ENCODE measurements around the gene ZNF155.
A peak's percentile ranks its signal among the peaks of the same experiment; 100 is the strongest.
"Not testable (repeated sequence)": the region's sequence is repeated elsewhere in the genome, so short reads cannot be mapped to it uniquely, and the experiment has no call there.

ZNF155 gene

DNA sequence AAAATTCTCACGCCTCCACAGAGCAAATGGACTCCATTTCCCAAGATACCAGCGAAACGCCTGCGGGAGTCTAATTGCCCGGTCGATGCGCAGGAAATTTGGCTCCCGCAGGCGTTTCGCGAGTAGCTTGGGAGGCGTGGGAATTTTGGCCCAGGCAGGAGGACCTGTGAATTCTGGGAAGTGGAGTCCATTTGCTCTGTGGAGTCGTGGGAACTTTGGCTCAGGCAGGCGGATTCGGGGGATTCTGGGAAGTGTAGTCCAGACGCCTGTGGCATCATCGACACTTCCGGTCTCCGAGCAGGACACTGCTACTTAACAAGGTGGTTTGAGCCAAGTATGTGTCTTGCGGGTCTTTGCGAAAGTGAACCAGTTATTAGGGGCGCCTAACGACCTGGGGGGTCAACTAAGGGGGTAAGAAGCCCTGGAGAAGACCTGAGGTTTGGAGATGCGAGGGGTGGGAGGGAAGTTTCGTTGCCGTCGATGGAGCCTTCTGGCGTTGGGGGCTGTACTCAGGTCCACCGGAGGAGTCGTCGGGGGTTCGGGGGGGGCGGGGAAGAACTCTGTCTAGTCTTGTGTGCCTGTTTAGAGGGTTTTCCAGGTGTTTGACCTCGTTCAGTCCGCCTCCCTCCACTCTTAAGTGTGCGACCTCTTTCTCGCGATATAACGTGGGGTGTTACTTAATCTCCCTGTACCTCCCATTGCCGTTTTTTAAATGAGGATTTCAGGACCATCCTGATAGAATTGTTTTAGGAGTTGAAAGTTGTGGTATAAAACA is at the start of gene ZNF155:
Gene ZNF155, plus strand, starts transcription at position 277 of the 775 bp plus-strand sequence. CDS start 4,356 bp downstream, outside the sequence.
- DNase-seq (ENCODE audit: low read depth in 2 of 2): peak; percentile 34 to 36

DNA sequence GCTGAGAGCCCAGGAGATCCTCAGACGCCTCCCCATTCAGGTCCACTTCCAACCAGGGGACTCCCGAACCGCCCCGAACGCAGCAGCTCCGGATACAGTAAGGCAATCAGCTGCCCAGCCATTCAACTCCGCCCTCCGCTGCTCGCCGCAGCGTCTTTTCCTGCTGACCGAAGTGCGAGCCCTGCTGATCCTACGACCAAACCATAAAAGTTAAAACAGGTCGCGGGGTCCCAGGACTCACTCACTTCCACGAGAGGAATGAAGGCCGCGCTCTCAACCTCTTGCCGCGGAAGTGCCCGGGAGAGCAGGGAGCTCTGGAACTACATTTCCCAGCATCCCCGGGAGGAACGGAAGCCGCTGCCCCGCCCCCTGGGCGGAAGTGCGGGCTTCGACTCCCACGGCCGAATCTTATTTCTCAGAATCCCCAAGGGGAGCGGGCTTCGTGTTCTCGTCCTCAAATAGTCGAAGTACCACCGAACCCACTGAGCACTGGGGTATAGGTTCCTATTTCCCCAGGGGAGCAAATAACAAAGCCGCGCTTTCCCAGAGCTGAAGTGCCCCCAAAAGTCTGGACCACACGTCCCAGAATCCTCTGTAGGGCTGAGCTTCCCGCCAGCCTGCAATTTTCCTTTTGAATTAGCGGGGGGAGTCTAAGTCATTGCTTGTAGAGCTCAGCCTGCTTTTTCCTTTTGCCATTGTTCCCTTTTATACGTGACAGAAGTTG is 48.8 kb upstream of the ZNF155 start, which contains the start of gene ZNF45:
Gene ZNF45, minus strand, starts transcription at position 298 of the 724 bp plus-strand sequence. CDS start 13,097 bp downstream, outside the sequence.
- DNase-seq (ENCODE audit: low read depth in 2 of 2): peak; percentile 64 to 70

DNA sequence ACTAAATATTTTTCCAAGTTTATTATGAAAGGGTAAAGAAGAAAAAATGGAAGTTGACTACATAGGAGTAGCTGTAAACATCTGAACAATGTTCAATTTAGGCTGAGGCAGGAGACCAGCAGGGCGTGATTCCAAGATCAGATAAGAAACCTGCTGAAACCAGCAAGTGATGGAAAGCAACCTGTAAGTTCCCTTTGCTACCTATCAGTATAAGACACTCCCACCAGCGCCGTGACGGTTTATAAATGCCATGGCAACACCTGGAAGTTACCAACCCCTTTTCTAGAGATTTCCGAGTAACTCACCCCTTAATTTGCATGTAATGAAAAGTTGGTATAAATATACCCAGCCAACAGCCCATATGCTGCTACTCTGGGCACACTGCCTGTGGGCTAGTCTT is 47.8 kb upstream of the ZNF155 start:
- DNase-seq (ENCODE audit: low read depth in 2 of 2): no peak

DNA sequence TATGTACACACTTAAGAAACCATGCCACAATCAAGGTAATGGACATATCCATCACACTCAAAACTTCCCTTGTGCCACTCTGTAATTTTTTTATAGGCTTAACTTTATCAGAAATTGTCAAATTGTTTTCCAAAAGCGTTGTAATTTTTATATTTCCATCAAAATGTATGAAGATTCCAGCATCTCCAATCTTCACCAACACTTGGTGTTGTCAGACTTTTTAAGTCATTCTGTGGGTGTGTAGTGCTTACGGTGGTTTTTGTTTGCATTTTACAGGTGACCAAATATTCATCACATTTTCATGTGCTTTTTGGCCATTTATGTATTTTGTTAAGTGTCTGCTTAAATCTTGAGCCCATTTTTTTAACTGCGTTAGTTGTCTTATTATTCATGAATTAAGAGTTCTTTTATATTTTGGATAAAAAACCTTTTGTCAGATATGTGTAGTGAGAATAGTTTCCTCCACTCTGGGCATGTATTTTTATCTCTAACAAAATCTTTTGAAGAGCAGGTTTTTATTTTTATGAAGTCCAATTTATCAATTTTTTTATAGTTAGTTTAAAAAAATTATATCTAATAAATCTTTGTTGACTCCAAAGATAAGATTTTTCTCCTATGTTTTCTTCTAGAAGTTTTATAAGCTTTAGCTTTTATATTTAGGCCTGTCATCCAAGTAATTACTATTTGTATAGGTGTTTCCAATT is 44.3 kb upstream of the ZNF155 start:
- no peak for DNase-seq (ENCODE audit: low read depth in 2 of 2)

DNA sequence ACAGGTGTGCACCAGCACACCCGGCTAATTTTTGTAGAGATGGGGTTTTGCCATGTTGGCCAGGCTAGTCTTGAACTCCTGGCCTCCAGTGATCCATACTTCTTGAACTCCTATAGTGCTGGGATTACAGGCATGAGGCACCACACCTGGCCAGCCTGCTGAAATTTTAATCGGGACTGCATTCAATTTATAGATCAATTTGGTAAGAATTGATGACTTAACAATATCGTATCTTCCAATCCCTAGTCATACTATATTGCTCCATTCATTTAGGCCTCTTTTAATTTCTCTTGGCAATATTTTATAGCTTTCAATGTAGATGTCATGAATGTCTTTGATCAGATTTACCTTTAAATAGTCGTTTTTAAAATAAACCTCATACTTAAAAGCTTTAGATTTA is 43.3 kb upstream of the ZNF155 start:
- DNase-seq (ENCODE audit: low read depth in 2 of 2): no peak

DNA sequence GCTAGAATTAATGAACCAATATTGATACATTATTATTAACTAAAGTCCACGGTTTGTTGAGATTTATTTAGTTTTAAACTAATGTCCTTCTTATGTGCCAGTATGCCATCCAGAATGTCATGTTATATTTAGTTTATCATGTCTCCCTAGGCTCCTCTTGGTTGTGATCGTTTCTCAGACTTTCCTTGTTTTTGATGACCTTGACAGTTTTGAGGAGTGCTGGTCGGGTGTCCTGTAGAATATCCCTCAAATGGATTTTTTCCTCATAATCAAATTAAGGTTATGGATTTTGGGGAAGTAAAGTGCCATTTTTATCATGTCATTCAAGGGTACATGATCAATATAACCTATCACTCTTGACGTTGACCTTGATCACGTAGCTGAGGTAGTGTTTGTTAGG is 42.8 kb upstream of the ZNF155 start:
- no peak for DNase-seq (ENCODE audit: low read depth in 2 of 2)

DNA sequence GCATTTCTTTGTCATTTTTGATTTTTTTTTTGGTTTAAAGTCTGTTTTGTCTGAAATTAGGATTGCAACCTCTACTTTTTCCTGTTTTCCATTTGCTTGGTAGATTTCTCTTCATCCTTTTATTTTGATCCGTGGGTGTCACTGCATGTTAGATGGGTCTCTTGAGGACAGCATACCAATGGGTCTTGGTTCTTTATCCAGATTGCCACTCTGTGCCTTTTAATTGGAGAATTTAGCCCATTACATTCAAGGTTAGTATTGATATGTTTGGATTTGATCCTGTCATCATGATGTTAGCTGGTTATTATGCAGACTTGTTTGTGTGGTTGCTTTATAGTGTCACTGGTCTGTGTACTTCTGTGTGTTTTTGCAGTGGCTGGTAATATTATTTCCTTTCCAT is 36.6 kb upstream of the ZNF155 start:
- not testable (repeated sequence) for DNase-seq (ENCODE audit: low read depth in 2 of 2)

DNA sequence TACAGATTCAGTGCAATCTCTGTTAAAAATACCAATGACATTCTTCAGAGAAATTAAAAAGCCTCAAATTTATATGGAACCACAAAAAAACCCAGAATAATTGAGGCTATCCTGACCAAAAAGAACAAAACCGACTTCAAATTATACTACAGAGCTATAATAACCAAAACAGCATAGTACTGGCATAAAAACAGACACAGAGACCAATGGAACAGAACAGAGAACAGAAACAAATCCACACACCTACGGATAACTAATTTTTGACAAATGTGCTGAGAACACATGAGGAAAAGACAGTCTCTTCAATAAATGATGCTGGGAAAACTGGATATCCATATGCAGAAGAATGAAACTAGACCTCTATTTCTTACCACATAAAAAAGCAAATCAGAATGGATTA is 34.2 kb upstream of the ZNF155 start:
- DNase-seq (ENCODE audit: low read depth in 2 of 2): not testable (repeated sequence)

DNA sequence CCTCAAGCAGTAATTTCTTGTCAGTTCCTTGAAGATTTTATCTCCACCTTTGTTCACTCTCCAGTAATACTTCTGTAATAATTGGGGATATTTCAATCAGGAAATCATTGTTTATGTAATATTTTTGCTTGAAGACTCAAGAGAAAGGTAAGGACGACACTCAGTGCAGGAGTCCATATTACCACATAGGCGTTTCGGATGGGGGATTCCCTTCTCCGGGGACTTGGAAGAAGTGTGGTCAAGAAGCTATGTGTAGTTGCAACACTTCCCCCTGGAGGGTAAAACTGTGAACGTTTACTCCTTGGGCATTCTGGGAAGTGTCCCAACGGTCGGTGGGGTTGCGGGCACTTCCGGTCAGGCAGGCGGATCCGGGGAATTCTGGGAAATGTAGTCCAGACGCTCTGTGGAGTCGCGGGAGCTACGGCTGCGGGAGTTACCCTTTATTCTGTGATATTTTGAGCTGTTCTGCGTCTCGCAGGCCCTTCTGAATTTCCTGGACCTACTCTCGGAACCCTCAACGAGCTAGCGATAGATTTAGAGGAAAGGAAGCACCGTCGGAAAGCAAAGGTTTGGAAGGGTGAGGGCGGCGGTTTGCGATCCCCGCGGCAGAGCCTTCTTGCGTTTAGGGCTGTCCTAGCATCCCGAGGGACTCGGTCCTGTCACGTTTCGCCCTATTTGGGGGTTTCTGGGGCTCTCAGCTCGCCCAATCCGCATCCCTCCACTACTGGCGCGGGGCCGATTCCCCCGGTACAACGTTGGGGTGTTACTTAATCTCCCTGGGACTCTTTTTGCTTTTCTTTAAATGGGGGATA is 32.9 kb upstream of the ZNF155 start, which contains the start of gene ZNF221:
Gene ZNF221, plus strand, starts transcription at position 395 of the 812 bp plus-strand sequence. CDS start 11,499 bp downstream, outside the sequence.
- peak; percentile 2 to 12 for DNase-seq (ENCODE audit: low read depth in 2 of 2)

DNA sequence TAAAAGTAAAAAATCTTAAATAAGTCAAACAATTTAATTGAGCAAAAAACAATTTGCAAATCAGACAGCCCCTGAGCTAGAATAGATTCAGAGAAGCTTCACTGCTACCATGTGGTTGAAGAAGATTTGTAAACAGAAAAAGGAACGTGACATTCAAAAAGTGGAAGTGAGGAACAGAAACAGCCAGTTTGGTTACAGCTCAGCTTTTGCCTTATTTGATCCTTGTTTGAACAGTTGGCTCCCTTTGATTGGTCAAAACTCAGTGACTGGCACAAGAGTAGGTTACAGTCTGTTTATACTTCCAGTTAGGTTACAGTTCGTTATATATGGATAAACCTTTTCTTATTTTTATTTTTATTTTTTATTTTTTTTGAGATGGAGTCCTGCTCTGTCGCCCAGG is 27.2 kb upstream of the ZNF155 start:
- no peak for DNase-seq (ENCODE audit: low read depth in 2 of 2)

DNA sequence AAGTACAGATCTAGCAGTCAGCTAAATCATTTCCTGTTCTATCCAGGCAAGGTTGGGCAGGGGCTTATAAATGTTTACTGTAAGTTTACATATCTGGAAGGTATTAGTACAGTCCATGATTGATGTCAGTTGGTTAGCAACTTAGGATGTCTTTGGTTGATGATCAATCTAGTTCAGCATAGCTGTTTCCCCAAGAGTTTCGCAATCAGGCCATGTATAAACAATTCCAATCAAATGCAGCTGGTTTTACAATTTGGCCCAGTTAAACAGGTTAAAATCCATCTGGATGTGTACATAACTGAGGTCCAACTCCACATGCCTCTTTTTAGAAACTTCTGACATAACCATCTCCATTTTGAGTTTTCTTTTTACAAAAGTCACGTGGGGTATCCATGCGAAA is 26.1 kb upstream of the ZNF155 start:
- DNase-seq (ENCODE audit: low read depth in 2 of 2): no peak

DNA sequence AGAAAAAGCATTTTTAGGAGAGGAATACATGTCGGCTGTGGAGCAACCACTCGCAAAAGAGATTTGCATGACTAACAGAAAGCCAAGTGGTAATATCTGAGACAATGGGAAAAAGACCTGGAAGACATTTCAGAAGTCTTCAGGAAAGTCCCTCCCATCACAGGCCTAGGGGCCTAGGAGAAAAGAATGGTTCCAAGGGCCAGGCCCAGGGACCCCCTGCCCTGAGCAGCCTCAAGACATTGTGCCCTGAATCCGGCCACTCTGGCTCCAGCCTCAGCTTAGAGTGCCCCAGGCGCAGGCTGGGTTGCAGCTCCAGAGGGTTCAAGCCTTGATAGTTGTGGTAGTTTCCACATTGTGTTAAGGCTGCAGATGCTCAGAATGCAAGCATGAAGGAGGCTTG is 23.6 kb upstream of the ZNF155 start:
- DNase-seq (ENCODE audit: low read depth in 2 of 2): no peak

DNA sequence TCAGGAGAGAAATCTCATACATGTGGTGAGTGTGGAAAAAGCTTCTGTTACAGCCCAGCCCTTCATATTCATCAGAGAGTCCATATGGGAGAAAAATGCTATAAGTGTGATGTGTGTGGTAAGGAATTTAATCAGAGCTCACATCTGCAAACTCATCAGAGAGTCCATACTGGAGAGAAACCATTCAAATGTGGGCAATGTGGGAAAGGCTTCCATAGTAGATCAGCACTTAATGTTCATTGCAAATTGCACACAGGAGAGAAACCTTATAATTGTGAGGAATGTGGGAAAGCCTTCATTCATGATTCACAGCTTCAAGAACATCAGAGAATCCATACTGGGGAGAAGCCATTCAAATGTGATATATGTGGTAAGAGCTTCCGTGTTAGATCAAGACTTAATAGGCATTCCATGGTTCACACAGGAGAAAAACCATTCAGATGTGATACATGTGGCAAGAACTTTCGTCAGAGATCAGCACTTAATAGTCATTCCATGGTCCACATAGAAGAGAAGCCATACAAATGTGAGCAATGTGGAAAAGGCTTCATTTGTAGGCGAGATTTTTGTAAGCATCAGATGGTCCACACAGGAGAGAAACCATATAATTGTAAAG is 17.8 kb upstream of the ZNF155 start:
- no peak for DNase-seq (ENCODE audit: low read depth in 2 of 2)

DNA sequence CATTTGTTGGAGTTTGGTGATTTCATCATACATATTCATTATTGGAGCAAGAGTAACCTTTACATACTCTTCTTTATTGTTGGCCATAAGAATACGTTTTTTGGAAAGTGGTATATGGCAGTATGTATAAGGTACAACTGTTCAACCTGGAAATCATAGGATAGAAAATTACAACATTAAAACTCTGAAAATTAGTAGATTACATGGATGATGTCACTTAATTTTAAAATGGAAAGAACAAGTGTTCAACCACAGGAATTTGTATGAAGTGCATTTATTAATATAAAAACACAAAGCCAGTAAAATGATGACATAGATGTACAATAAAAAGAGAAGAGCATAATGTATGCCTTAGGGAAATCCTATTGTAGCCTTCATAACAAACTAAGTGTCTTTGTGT is 7.3 kb upstream of the ZNF155 start:
- no peak for DNase-seq (ENCODE audit: low read depth in 2 of 2)

DNA sequence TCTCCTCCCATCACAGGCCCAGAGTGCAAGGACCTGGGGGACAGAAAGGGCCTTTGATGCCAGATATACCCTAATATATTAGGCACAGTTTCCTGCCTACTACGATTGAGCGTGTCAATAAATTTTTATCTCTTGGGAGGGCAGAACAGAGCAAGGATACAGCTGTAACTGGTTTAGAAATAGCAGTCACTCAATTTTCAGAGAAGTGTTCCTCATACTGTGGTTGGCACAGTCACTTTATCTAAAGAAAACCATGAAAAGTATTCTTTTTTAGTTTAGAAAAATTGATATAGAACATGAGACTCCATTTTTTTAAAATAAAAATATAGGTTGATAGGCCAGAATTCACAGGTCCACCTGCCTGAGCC is 460 bp upstream of the ZNF155 start:
- DNase-seq (ENCODE audit: low read depth in 2 of 2): no peak

DNA sequence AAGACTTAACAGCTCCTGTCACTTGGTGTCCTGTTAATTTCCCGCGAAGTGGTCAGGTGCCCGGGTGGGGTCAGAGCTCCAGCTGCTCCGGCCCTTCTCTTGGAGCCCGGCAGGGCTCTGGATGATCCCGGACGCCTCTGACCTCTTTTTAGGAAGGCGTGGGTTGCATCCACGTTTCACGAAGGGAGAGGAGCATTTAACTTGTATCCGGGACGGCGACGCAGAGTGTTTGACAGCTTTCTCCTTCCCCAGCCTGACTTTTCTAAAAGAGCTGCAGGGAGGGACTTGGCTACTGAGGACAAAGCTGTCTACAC is 656 bp downstream of the ZNF155 start:
- no peak for DNase-seq (ENCODE audit: low read depth in 2 of 2)

DNA sequence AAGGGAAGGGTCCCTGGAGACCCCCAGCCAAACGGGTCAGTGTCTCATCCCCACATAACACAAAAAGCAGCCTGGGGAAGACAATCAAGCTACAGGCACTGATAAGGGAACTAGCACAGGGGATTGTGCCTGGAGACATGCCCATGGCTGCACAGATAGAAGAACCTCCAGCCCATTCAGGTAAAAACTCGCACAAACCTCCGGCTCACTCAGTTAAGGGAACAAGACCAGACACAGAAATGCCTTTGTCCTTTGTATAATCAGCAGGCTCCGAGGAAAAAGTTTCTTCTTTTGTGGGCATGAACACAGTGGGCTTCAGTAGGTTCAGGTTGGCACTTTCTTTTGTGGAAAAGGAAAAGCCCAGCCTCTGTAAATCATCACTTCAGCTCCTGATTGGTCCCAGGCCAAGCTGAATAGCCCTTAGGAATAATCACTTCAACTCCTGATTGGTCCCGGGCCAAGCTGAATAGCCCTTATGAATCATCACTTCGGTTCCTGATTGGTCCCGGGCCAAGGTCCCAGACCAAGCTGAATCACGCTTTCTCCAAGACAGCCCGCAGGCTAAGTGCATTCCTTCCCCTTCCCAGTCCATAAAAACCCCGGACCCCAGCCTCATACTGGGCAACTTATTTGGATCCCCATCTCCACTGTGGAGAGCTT is 13.8 kb downstream of the ZNF155 start:
- no peak for DNase-seq (ENCODE audit: low read depth in 2 of 2)

DNA sequence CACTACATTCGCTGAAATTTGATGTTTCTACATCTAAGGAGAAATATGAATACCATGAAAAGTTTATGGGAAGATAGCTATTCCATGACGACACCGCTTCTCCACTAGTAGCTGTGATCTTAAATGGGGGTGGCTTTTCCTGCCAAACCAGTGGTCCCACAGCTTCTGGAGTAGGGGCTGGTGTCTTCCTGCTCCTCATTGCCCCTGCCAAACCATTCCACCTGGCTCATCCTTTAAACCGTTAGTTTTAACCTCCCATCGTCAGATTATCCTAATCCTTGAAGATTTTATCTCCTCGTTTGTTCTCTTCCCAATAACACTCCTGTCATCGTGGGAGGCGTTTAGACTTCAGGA is 18.2 kb downstream of the ZNF155 start:
- DNase-seq (ENCODE audit: low read depth in 2 of 2): no peak

DNA sequence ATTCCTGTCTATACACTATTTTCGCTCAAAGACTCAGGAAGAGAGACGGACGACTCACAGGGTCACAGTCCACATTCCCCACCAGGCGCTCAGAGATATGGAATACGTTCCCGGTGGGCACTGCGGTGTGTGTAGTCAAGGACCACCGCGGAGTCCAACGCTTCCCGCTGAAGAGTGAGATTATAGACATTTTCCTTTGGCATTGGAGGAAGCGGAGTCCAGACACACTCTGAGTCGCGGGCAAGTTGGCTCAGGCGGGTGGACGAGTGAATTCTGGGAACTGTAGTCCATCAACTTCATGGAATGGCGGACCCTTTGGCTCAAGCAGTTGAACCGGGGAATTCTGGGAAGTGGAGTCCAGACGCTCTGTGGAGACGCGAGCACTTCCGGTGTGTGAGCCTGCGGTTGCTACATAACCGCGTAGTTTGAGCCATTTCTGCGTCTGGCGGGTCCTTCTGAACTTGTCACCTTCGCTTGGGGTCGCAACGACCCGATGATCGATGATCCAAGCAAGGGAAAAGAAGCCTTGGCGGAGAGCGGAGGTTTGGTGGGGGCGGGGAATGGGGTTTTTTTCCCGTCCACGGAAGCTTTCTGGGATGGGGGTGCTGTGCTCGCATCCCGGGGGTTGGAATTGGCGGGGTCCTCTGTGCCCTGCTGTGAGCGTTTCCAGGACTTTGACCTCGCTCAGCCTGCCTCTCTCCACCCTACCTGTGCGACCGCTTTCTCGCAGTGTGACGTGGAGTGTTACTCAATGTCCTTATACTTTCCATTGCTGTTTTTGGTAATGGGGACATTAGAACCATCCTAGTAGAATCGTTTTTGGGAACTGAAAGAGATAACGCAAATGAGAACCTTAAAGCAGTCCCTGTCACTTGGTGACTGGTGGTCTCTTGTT is 18.8 kb downstream of the ZNF155 start, which contains the start of gene ZNF230:
Gene ZNF230, plus strand, starts transcription at position 392 of the 895 bp plus-strand sequence. CDS start 4,122 bp downstream, outside the sequence.
- DNase-seq (ENCODE audit: low read depth in 2 of 2): peak; percentile 48 to 55
